Calu3 (cell line): ENCODE data around the gene PI4KA. TPM values are rescaled to one million over a fixed set of nuclear protein-coding genes. Genes with fewer than 3 reads are reported as not detected.
A peak's percentile ranks its signal among the peaks of the same experiment; 100 is the strongest.

Experiments used
- BruUV-seq: library from RNA; stranded (reverse); fragments of 400-500 nt; replicated peaks from 2 replicates; lab custom pipeline; 2021; lab: Mats Ljungman, UMichigan
- CTCF ChIA-PET: fragments of 300-600 bp; sonication (Branson Sonifier 250); formaldehyde crosslinking; loops from one replicate; lab custom pipeline; 2022; ENCODE audit warnings: antibody characterized with exemption; lab: Charles Lee
- DNase-seq: peaks from one replicate; pipeline ENCODE4 v3.0.0; 2022
- H3K27ac Mint-ChIP-seq: one replicate; pipeline ENCODE4 v1.8.0; 2022; ENCODE audit warnings: mixed read lengths; ENCODE audit not compliant: unreplicated experiment
- H3K27me3 Mint-ChIP-seq: one replicate; pipeline ENCODE4 v1.8.0; 2022; ENCODE audit warnings: mixed read lengths; ENCODE audit not compliant: unreplicated experiment
- H3K36me3 Mint-ChIP-seq: one replicate; pipeline ENCODE4 v1.8.0; 2022; ENCODE audit warnings: mild to moderate bottlenecking, moderate library complexity, mixed read lengths; ENCODE audit not compliant: insufficient read depth, unreplicated experiment
- H3K4me1 Mint-ChIP-seq: one replicate; pipeline ENCODE4 v1.8.0; 2022; ENCODE audit warnings: mild to moderate bottlenecking, low read depth, mixed read lengths; ENCODE audit not compliant: unreplicated experiment
- H3K4me3 Mint-ChIP-seq: one replicate; pipeline ENCODE4 v1.8.0; 2022; ENCODE audit warnings: mild to moderate bottlenecking, low read depth, moderate library complexity, mixed read lengths; ENCODE audit not compliant: unreplicated experiment
- H3K9me3 Mint-ChIP-seq: one replicate; pipeline ENCODE4 v1.8.0; 2022; ENCODE audit warnings: low read depth, mixed read lengths; ENCODE audit not compliant: unreplicated experiment
- intact Hi-C: fragments of 100-400 bp; cut with micrococcal nuclease; formaldehyde crosslinking; loops from one replicate; pipeline ENCODE4 v1.10.0; 2022; ENCODE audit not compliant: unreplicated experiment
- total RNA-seq: library from RNA; stranded (reverse); gene quantifications from 2 replicates; pipeline ENCODE4 v1.2.3, GENCODE V29; 2022
- TF ChIP-seq, protein P1 (sequence below): fragments of 200-600 bp; IDR thresholded peaks from one replicate; pipeline ENCODE4 v1.8.0; 2022; ENCODE audit warnings: antibody characterized with exemption; ENCODE audit not compliant: unreplicated experiment

The PI4KA gene
- total RNA-seq, 1 experiment from 2014 or later = 77.9 TPM

DNA sequence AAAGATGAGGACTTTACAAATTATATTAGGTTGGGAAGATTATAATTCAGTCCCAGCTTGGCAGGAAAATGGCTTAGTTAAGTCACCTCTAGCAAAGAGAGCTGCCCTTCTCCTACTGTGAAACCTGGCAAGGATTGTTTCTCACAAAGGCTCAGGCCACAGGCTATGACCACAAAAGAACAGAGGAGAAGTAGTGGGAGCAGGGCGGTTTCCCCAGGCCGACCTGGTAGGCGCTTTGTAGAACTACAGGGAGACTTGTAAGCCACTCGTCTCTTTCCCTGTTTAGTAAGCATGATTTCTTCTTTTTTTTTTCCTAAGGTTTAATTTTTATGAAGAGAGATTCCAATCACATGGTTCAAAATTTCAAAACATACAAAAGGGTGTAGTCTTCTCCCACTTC is 4.8 kb upstream of the PI4KA start:
- peaks cover 34% of the 10 kb centered on the region for H3K4me1 Mint-ChIP-seq
- TF ChIP-seq, protein P1, sequence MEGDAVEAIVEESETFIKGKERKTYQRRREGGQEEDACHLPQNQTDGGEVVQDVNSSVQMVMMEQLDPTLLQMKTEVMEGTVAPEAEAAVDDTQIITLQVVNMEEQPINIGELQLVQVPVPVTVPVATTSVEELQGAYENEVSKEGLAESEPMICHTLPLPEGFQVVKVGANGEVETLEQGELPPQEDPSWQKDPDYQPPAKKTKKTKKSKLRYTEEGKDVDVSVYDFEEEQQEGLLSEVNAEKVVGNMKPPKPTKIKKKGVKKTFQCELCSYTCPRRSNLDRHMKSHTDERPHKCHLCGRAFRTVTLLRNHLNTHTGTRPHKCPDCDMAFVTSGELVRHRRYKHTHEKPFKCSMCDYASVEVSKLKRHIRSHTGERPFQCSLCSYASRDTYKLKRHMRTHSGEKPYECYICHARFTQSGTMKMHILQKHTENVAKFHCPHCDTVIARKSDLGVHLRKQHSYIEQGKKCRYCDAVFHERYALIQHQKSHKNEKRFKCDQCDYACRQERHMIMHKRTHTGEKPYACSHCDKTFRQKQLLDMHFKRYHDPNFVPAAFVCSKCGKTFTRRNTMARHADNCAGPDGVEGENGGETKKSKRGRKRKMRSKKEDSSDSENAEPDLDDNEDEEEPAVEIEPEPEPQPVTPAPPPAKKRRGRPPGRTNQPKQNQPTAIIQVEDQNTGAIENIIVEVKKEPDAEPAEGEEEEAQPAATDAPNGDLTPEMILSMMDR = no peak
- no peaks in the 10 kb centered on the region for H3K9me3 Mint-ChIP-seq
- no peak for DNase-seq
- CTCF ChIA-PET = interaction anchor here (0.5 to 1.3 kb wide), 2 partner anchors 23 to 161 kb away, joined by 3 to 7 read pairs; no protein-coding TSS in a partner anchor
- H3K4me3 Mint-ChIP-seq = no peak overlapping the region
- no TSS peak for BruUV-seq
- intact Hi-C loops = no loop called here
- no peak overlapping the region for H3K27ac Mint-ChIP-seq
- H3K27me3 Mint-ChIP-seq = no peaks in the 10 kb centered on the region
- H3K36me3 Mint-ChIP-seq = peaks cover 18% of the 10 kb centered on the region

DNA sequence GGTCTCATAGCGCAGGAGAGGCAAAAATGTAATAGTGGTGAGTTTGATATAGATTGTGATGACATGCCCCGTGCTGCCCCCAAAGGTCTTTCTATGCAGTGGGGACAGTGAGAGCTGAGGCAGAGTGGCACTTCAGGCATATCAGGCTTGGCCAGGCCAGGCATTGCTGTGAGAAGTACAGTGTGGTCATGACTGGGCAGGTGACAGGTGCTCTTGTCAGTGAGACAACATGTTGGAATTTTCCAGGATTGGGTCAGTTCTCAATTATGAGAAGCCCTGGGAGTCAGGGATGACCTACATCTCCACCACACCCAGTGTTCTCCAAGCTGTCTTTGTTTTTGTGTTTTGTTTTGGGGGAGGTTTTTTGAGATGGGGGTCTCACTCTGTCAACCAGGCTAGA is 3.9 kb upstream of the PI4KA start:
- Mint-ChIP-seq H3K9me3 (no peaks in the 10 kb centered on the region), H3K27me3 (no peaks in the 10 kb centered on the region), H3K4me1 (peaks cover 38% of the 10 kb centered on the region), H3K4me3 (no peak overlapping the region), H3K36me3 (peaks cover 26% of the 10 kb centered on the region), H3K27ac (peak overlapping the region; percentile 12)
- CTCF ChIA-PET = interaction anchor here (0.5 to 1.3 kb wide), 3 partner anchors 12 to 23 kb away, joined by 3 to 4 read pairs (median 3); no protein-coding TSS in a partner anchor
- no peak for DNase-seq
- no TSS peak for BruUV-seq
- intact Hi-C loops = no loop called here
- TF ChIP-seq, protein P1 = no peak

DNA sequence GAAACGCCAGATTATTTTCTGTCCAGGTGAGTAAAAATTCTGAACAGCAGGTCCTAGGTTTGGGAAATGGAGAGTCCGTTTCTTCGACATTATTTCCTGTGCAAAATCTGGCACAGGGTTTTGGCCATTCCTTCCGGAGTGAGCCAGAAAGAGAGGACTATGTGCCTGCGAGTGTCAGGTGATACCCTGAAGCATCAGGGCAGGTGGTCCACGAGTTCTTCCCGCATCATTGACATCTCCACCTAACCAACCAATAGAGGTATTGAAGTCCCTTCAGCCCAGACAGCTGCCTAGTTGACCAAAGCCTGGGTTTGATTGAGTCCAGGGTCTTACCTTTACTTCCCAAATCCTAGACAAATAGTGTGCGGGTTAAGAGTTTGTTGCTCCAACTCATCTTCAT is 1.0 kb upstream of the PI4KA start:
- TSS peak; percentile 81 for BruUV-seq
- TF ChIP-seq, protein P1 = no peak
- H3K9me3 Mint-ChIP-seq = no peaks in the 10 kb centered on the region
- intact Hi-C loops = no loop called here
- H3K27ac Mint-ChIP-seq = peak overlapping the region; percentile 80
- peaks cover 27% of the 10 kb centered on the region for H3K36me3 Mint-ChIP-seq
- H3K4me1 Mint-ChIP-seq = peaks cover 28% of the 10 kb centered on the region
- CTCF ChIA-PET = interaction anchor here (0.6 kb wide), 2 partner anchors 13 to 108 kb away, joined by 3 read pairs; partner anchors contain the start of gene AIFM3
- H3K4me3 Mint-ChIP-seq = peak overlapping the region; percentile 96
- DNase-seq = no peak
- H3K27me3 Mint-ChIP-seq = no peaks in the 10 kb centered on the region

DNA sequence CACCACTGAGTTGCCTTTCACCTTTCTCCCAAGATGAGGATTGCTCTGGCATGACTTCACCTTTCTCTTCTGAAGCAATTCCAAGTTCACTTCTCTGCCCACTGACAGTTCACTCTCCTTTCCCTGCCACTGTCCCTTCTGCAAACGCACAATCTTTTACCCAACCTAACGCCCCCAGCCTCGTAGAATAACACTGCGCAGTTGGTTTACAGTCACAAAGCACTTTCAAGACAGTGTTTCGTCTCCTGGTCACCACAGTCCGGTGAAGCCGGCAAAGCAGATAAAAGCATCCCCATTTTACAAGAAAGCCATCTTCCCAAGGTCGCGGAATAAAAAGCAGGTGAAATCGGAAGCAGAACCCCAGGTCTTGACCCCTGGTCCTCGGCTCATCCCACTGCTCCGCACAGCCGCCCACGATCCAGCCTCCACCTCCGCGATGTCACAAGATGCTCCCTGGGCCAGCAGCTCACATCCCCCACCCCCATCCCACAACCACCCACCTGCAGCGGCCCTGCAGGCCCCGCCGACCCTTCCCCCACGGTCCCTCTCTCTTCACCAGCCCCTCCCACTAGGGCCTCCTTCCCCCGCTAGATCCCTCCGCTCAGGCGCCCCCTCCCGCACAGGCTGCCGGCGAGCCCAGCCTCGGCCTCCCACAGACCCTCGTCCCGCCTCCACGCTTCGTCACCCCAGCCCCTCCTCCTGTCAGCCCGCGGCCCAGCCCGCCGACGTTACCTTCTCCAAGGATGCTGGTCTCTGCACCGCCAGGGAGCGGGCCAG is 585 bp downstream of the PI4KA start:
- Mint-ChIP-seq H3K4me3 (peak overlapping the region; percentile 96), H3K27ac (peak overlapping the region; percentile 80), H3K36me3 (peaks cover 27% of the 10 kb centered on the region), H3K4me1 (peaks cover 28% of the 10 kb centered on the region), H3K27me3 (no peaks in the 10 kb centered on the region), H3K9me3 (no peaks in the 10 kb centered on the region)
- BruUV-seq = no TSS peak
- intact Hi-C loops = no loop called here
- TF ChIP-seq, protein P1 = no peak
- DNase-seq = peak; percentile 86
- CTCF ChIA-PET = interaction anchor here (1.4 kb wide), 1 partner anchor 28 kb away, joined by 3 read pairs; no protein-coding TSS in a partner anchor
